ENCODE results near the gene SLC5A2.
"Not testable (repeated sequence)": the region's sequence is repeated elsewhere in the genome, so short reads cannot be mapped to it uniquely, and the experiment has no call there.

DNA sequence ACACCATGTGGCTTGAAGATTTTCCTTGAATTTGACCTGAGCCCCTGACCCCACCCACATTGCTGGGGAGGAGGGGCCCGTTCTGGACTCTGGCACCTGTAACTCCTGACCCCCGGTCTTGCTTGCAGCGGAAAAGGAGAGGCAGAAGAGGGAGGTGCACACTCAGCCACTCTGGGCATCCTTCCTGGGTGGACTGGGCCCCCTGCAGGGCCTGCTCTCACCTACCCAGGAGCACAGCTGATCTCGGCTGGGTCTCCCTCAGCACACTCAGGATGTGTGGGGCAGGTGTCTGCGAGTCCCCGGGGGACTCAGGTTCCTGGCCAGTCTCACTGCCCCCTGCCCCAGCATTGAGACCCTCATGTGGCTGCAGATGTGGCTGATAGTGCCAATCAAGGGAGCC lies 40.8 kb downstream of the SLC5A2 start:
- TF ChIP-seq ZNF366 (tag by site-specific recombination; conservative IDR thresholded peaks at IDR 0.05); ZNF114 (tag by site-specific recombination; IDR thresholded peaks at IDR 0.05); SALL2 (tag by site-specific recombination; IDR thresholded peaks at IDR 0.05; ENCODE audit: borderline replicate concordance); ZNF138 (tag by site-specific recombination; IDR thresholded peaks at IDR 0.05; ENCODE audit: borderline replicate concordance); ZNF433 (tag by site-specific recombination; IDR thresholded peaks at IDR 0.05; ENCODE audit: low read depth); ZNF621 (tag by site-specific recombination; IDR thresholded peaks at IDR 0.05); ZNF10 (tag by site-specific recombination; IDR thresholded peaks at IDR 0.05); ZNF473 (tag by site-specific recombination; IDR thresholded peaks at IDR 0.05); ZNF121 (tag by site-specific recombination; IDR thresholded peaks at IDR 0.05); ZFP37 (tag by site-specific recombination; IDR thresholded peaks at IDR 0.05); ZBTB1 (tag by site-specific recombination; IDR thresholded peaks at IDR 0.05): not testable (repeated sequence)
- TF ChIP-seq, protein P1, sequence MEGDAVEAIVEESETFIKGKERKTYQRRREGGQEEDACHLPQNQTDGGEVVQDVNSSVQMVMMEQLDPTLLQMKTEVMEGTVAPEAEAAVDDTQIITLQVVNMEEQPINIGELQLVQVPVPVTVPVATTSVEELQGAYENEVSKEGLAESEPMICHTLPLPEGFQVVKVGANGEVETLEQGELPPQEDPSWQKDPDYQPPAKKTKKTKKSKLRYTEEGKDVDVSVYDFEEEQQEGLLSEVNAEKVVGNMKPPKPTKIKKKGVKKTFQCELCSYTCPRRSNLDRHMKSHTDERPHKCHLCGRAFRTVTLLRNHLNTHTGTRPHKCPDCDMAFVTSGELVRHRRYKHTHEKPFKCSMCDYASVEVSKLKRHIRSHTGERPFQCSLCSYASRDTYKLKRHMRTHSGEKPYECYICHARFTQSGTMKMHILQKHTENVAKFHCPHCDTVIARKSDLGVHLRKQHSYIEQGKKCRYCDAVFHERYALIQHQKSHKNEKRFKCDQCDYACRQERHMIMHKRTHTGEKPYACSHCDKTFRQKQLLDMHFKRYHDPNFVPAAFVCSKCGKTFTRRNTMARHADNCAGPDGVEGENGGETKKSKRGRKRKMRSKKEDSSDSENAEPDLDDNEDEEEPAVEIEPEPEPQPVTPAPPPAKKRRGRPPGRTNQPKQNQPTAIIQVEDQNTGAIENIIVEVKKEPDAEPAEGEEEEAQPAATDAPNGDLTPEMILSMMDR (tag by site-specific recombination; IDR thresholded peaks at IDR 0.05) = not testable (repeated sequence)
- TF ChIP-seq, protein P2, sequence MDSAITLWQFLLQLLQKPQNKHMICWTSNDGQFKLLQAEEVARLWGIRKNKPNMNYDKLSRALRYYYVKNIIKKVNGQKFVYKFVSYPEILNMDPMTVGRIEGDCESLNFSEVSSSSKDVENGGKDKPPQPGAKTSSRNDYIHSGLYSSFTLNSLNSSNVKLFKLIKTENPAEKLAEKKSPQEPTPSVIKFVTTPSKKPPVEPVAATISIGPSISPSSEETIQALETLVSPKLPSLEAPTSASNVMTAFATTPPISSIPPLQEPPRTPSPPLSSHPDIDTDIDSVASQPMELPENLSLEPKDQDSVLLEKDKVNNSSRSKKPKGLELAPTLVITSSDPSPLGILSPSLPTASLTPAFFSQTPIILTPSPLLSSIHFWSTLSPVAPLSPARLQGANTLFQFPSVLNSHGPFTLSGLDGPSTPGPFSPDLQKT (IDR thresholded peaks at IDR 0.05; ENCODE audit: borderline replicate concordance, low read depth, low read length) = not testable (repeated sequence)
- TF ChIP-seq, protein P3, sequence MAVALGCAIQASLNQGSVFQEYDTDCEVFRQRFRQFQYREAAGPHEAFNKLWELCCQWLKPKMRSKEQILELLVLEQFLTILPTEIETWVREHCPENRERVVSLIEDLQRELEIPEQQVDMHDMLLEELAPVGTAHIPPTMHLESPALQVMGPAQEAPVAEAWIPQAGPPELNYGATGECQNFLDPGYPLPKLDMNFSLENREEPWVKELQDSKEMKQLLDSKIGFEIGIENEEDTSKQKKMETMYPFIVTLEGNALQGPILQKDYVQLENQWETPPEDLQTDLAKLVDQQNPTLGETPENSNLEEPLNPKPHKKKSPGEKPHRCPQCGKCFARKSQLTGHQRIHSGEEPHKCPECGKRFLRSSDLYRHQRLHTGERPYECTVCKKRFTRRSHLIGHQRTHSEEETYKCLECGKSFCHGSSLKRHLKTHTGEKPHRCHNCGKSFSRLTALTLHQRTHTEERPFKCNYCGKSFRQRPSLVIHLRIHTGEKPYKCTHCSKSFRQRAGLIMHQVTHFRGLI (tag by site-specific recombination; IDR thresholded peaks at IDR 0.05) = not testable (repeated sequence)
